ENCODE results near the gene DRGX. TPM values are rescaled to one million over a fixed set of nuclear protein-coding genes. Genes with fewer than 3 reads are reported as not detected.

The DRGX gene
- total and polyA plus RNA-seq, 4 donors, result 3.4 to 67.8 (median 40.3) TPM

- H3K27me3 ChIP-seq (ENCODE audit: control insufficient read depth, insufficient read depth, low read length), result no peaks in the 10 kb centered on the region
- H3K4me1 ChIP-seq (ENCODE audit: control insufficient read depth, insufficient read depth, low read length), result peaks cover 12% of the 10 kb centered on the region
- no peak overlapping the region for H3K27ac ChIP-seq (ENCODE audit: low read depth, low read length)
- no peak overlapping the region for H3K4me3 ChIP-seq (ENCODE audit: low read depth, low read length)
- peak in 2 of 6 donors; percentile 12 to 85 for DNase-seq (ENCODE audit: low read depth in 4 of 6, low spot score in 6 of 6)
- no peaks in the 10 kb centered on the region for H3K36me3 ChIP-seq (ENCODE audit: control insufficient read depth, insufficient read depth, low read length)
- peaks cover 2% of the 10 kb centered on the region for H3K9me3 ChIP-seq (ENCODE audit: control insufficient read depth, insufficient read depth, low read length)
- WGBS (ENCODE audit: insufficient coverage), result 57% methylated on average over 1 of the region's 4 CpGs
Observed at GRCh38 chr10:49351669-49352068, 44.2 kb downstream of the DRGX start.

DNA sequence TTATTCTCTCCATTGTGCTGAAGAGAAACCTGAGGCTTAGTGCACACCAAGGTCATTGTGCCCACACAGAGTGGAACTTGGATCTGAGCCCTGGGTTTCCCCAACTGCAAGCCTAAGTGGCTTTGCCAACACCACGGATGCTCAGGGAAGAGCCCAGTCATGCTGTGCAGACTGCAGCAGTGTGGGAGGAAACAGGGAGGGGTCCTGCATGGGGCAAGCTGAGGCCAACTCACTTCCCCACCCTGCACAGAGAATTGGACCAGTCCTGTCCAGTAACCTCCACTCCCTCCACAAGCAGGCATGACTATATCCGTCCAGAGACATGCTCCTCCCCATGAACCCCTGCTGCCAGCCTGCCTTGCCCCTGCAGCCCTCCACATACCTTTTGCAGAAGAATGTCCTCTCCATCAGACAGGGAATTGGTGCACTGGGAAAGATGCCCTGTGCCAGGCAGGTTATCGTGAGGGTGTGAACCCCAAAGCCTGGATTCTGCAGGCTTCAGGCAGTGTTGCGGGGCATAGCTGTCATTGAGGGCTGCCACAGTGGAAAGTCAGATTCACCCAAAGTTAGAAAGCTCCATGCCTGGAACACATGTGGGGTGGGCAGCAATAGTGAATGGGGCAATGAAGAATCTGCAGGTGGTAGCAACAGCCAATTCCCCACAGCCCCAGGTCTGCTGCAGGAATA is 44.9 kb downstream of the DRGX start:
- H3K27ac ChIP-seq (ENCODE audit: low read depth, low read length), result no peak overlapping the region
- 80% methylated on average over 4 of the region's 4 CpGs for WGBS (ENCODE audit: insufficient coverage)
- no peak overlapping the region for H3K4me3 ChIP-seq (ENCODE audit: low read depth, low read length)
- H3K27me3 ChIP-seq (ENCODE audit: control insufficient read depth, insufficient read depth, low read length), result no peaks in the 10 kb centered on the region
- H3K36me3 ChIP-seq (ENCODE audit: control insufficient read depth, insufficient read depth, low read length), result no peaks in the 10 kb centered on the region
- no peak for DNase-seq (ENCODE audit: low read depth in 4 of 6, low spot score in 6 of 6)
- H3K9me3 ChIP-seq (ENCODE audit: control insufficient read depth, insufficient read depth, low read length), result peaks cover 2% of the 10 kb centered on the region
- peaks cover 12% of the 10 kb centered on the region for H3K4me1 ChIP-seq (ENCODE audit: control insufficient read depth, insufficient read depth, low read length)

DNA sequence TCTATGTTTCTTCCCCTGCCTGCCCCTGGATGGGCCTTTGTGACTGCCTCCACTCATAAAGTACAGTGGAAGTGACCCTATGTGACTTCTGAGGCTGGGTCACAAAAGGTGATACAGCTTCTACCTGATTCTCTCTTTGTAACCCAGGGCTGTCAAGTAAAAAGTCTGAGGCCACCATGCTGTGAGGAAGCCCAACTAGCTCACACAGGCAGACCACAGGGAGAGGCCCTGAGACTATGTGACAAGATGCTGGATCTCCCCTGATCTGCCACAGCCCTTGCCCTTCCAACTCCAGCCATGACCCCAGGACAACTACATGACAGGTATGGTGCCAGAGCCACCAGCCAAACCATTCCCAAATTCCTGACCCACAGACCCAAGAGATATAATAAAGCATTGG is 45.8 kb downstream of the DRGX start:
- no peak for DNase-seq (ENCODE audit: low read depth in 4 of 6, low spot score in 6 of 6)
- Histone ChIP-seq H3K9me3 (ENCODE audit: control insufficient read depth, insufficient read depth, low read length) (peaks cover 2% of the 10 kb centered on the region), H3K27me3 (ENCODE audit: control insufficient read depth, insufficient read depth, low read length) (no peaks in the 10 kb centered on the region), H3K36me3 (ENCODE audit: control insufficient read depth, insufficient read depth, low read length) (no peaks in the 10 kb centered on the region), H3K27ac (ENCODE audit: low read depth, low read length) (no peak overlapping the region), H3K4me1 (ENCODE audit: control insufficient read depth, insufficient read depth, low read length) (peaks cover 12% of the 10 kb centered on the region), H3K4me3 (ENCODE audit: low read depth, low read length) (no peak overlapping the region)

GRCh38 chr10:49349390-49349789 is 46.5 kb downstream of the DRGX start:
- Histone ChIP-seq H3K27ac (ENCODE audit: low read depth, low read length) (no peak overlapping the region), H3K9me3 (ENCODE audit: control insufficient read depth, insufficient read depth, low read length) (peaks cover 2% of the 10 kb centered on the region), H3K27me3 (ENCODE audit: control insufficient read depth, insufficient read depth, low read length) (no peaks in the 10 kb centered on the region), H3K4me3 (ENCODE audit: low read depth, low read length) (no peak overlapping the region), H3K36me3 (ENCODE audit: control insufficient read depth, insufficient read depth, low read length) (no peaks in the 10 kb centered on the region), H3K4me1 (ENCODE audit: control insufficient read depth, insufficient read depth, low read length) (peaks cover 12% of the 10 kb centered on the region)
- no peak for DNase-seq (ENCODE audit: low read depth in 4 of 6, low spot score in 6 of 6)
- 100% methylated on average over 2 of the region's 4 CpGs for WGBS (ENCODE audit: insufficient coverage)

DNA sequence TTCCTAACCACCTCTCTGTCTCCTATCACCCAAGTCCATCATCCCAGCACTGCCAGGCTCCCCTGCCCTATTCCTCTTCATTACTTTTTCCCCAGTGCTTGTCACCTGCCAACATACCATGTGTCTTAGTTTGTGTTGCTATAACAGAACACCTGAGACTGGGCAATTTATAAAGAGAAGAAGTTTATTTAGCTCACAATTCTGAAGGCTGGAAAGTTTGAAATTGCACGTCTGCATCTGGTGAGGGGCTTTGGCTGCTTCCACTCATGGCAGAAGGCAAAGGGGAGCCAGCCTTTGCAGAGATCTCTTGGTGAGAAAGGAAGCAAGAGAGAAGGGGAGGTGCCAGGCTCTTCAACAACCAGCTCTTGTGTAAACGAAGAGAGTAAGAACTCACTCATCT is 47.3 kb downstream of the DRGX start:
- WGBS (ENCODE audit: insufficient coverage), result 79% methylated on average over 1 of the region's 2 CpGs
- Histone ChIP-seq H3K36me3 (ENCODE audit: control insufficient read depth, insufficient read depth, low read length) (no peaks in the 10 kb centered on the region), H3K27me3 (ENCODE audit: control insufficient read depth, insufficient read depth, low read length) (no peaks in the 10 kb centered on the region), H3K27ac (ENCODE audit: low read depth, low read length) (no peak overlapping the region), H3K9me3 (ENCODE audit: control insufficient read depth, insufficient read depth, low read length) (peaks cover 2% of the 10 kb centered on the region), H3K4me1 (ENCODE audit: control insufficient read depth, insufficient read depth, low read length) (peaks cover 12% of the 10 kb centered on the region), H3K4me3 (ENCODE audit: low read depth, low read length) (no peak overlapping the region)
- no peak for DNase-seq (ENCODE audit: low read depth in 4 of 6, low spot score in 6 of 6)

DNA sequence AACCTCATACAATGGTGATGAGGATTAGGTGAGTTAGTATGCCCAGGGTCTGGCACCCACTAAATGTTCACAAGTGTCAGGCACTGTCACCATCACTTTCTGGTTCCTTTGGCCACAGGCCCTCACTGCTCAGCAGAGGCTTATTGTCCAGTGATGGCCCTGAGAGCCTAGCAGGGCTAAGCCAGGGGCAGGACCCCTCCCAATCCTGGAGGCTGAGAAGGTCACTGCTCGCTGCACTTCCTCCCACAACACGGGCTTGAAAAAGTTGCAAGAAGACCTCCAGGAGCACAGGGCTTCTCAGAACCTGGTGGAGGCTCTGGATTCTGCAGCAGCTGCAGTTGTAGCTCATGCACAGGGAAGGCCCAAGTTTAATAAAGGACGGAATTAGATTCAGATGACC is 48.1 kb downstream of the DRGX start:
- 83% methylated on average over 2 of the region's 3 CpGs for WGBS (ENCODE audit: insufficient coverage)
- H3K4me3 ChIP-seq (ENCODE audit: low read depth, low read length), result no peak overlapping the region
- H3K36me3 ChIP-seq (ENCODE audit: control insufficient read depth, insufficient read depth, low read length), result no peaks in the 10 kb centered on the region
- H3K27ac ChIP-seq (ENCODE audit: low read depth, low read length), result no peak overlapping the region
- H3K4me1 ChIP-seq (ENCODE audit: control insufficient read depth, insufficient read depth, low read length), result peaks cover 12% of the 10 kb centered on the region
- H3K9me3 ChIP-seq (ENCODE audit: control insufficient read depth, insufficient read depth, low read length), result peaks cover 2% of the 10 kb centered on the region
- H3K27me3 ChIP-seq (ENCODE audit: control insufficient read depth, insufficient read depth, low read length), result no peaks in the 10 kb centered on the region
- no peak for DNase-seq (ENCODE audit: low read depth in 4 of 6, low spot score in 6 of 6)

GRCh38 chr10:49347342-49347741 is 48.5 kb downstream of the DRGX start:
- H3K4me3 ChIP-seq (ENCODE audit: low read depth, low read length), result no peak overlapping the region

GRCh38 chr10:49344840-49345239 is 51.0 kb downstream of the DRGX start:
- Histone ChIP-seq H3K27ac (ENCODE audit: low read depth, low read length) (no peak overlapping the region), H3K4me3 (ENCODE audit: low read depth, low read length) (no peak overlapping the region), H3K27me3 (ENCODE audit: control insufficient read depth, insufficient read depth, low read length) (no peaks in the 10 kb centered on the region), H3K36me3 (ENCODE audit: control insufficient read depth, insufficient read depth, low read length) (no peaks in the 10 kb centered on the region), H3K4me1 (ENCODE audit: control insufficient read depth, insufficient read depth, low read length) (no peaks in the 10 kb centered on the region), H3K9me3 (ENCODE audit: control insufficient read depth, insufficient read depth, low read length) (no peaks in the 10 kb centered on the region)
- no peak for DNase-seq (ENCODE audit: low read depth in 4 of 6, low spot score in 6 of 6)
- 100% methylated on average over 1 of the region's 2 CpGs for WGBS (ENCODE audit: insufficient coverage)

More at GRCh38 chr10:49347342-49347741, 48.5 kb downstream of the DRGX start:
- WGBS (ENCODE audit: insufficient coverage), result 100% methylated on average over 4 of the region's 4 CpGs
- DNase-seq (ENCODE audit: low read depth in 4 of 6, low spot score in 6 of 6), result no peak
- H3K9me3 ChIP-seq (ENCODE audit: control insufficient read depth, insufficient read depth, low read length), result peaks cover 2% of the 10 kb centered on the region
- H3K27ac ChIP-seq (ENCODE audit: low read depth, low read length), result no peak overlapping the region
- peaks cover 11% of the 10 kb centered on the region for H3K4me1 ChIP-seq (ENCODE audit: control insufficient read depth, insufficient read depth, low read length)
- H3K27me3 ChIP-seq (ENCODE audit: control insufficient read depth, insufficient read depth, low read length), result no peaks in the 10 kb centered on the region
- H3K36me3 ChIP-seq (ENCODE audit: control insufficient read depth, insufficient read depth, low read length), result no peaks in the 10 kb centered on the region

DNA sequence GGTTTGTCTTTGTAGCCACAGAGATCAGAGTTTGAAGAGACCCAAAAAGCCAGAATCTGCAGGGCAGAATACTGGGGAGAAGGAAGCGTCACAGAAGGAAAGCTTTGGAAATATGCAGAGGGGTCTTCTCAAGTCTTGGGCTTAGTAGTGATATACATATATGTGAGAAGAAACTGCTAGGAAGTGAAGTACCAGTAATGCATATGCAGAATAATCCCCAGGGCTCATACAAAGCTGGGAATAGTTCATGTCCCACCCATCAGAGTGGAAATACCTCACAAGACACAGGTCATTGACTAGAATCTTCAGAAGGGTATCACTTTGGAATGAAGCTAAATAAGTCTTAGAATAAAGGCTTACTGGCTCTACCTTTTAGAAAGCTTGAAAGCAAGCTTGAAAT is 57.3 kb downstream of the DRGX start:
- Histone ChIP-seq H3K9me3 (ENCODE audit: control insufficient read depth, insufficient read depth, low read length) (no peaks in the 10 kb centered on the region), H3K27me3 (ENCODE audit: control insufficient read depth, insufficient read depth, low read length) (no peaks in the 10 kb centered on the region)
- WGBS (ENCODE audit: insufficient coverage), result 91% methylated on average over 1 of the region's 1 CpG

DNA sequence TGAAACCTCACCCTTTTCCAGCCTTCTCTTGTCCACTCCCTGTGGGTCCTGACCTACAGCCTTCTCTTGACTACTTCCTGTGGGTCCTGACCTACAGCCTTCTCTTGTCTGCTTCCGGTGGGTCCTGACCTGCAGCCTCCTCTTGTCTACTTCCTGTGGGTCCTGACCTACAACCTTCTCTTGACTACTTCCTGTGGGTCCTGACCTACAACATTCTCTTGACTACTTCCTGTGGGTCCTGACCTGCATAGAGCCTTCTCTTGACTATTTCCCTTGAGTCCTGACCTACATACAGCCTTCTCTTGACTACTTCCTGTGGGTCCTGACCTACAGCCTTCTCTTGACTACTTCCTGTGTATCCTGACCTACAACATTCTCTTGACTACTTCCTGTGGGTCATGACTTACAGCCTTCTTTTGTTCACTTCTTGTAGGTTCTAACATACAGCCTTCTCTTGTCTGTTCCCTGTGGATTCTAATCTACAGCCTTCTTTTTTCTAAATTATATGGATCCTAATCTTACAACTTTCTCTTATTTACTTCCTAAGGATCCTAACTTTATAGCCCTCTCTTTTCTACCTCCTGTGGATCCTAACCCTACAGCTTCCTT is 60.4 kb downstream of the DRGX start:
- 100% methylated on average over 1 of the region's 1 CpG for WGBS (ENCODE audit: insufficient coverage)
- H3K9me3 ChIP-seq (ENCODE audit: control insufficient read depth, insufficient read depth, low read length), result no peaks in the 10 kb centered on the region
- no peaks in the 10 kb centered on the region for H3K4me1 ChIP-seq (ENCODE audit: control insufficient read depth, insufficient read depth, low read length)
- no peak for DNase-seq (ENCODE audit: low read depth in 4 of 6, low spot score in 6 of 6)
- H3K4me3 ChIP-seq (ENCODE audit: low read depth, low read length), result no peak overlapping the region
- H3K27me3 ChIP-seq (ENCODE audit: control insufficient read depth, insufficient read depth, low read length), result no peaks in the 10 kb centered on the region
- H3K27ac ChIP-seq (ENCODE audit: low read depth, low read length), result no peak overlapping the region
- H3K36me3 ChIP-seq (ENCODE audit: control insufficient read depth, insufficient read depth, low read length), result no peaks in the 10 kb centered on the region

More for the DNA sequence above, 57.3 kb downstream of the DRGX start:
- DNase-seq (ENCODE audit: low read depth in 4 of 6, low spot score in 6 of 6), result no peak
- H3K4me1 ChIP-seq (ENCODE audit: control insufficient read depth, insufficient read depth, low read length), result no peaks in the 10 kb centered on the region
- H3K27ac ChIP-seq (ENCODE audit: low read depth, low read length), result no peak overlapping the region
- H3K4me3 ChIP-seq (ENCODE audit: low read depth, low read length), result no peak overlapping the region
- no peaks in the 10 kb centered on the region for H3K36me3 ChIP-seq (ENCODE audit: control insufficient read depth, insufficient read depth, low read length)
